Measurements from ENCODE around the gene SYNGAP1.
A peak's percentile ranks its signal among the peaks of the same experiment; 100 is the strongest.

The SYNGAP1 gene

GRCh38 chr6:33420491-33421343 is 852 bp downstream of the SYNGAP1 start:
- DNase-seq (ENCODE audit: low read depth in 2 of 3, low spot score in 1 of 3) = no peak

- DNase-seq (ENCODE audit: low read depth in 2 of 3, low spot score in 1 of 3) = no peak
Observed at GRCh38 chr6:33421344-33421643, 1.4 kb downstream of the SYNGAP1 start.

DNA sequence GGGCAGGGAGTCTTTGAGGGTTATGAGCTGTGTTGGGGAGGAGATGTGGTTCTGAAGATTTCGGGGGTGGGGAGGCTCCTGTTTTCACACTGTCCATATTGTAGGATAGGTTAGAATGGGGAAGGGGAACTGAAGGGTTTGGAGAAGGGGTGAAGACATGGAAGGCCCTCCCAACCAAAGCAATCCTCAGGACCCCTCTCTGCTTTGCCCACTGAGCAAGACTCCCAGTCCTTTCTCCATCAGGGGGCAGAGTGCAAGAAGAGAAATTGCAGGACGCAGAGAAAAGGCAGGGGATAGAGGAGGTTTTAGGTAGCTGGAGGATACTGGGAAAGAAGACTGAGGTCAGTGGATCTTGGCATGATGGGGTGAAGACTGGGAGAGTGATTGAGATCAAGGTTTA is 3.9 kb downstream of the SYNGAP1 start:
- no peak for DNase-seq (ENCODE audit: low read depth in 2 of 3, low spot score in 1 of 3)

DNA sequence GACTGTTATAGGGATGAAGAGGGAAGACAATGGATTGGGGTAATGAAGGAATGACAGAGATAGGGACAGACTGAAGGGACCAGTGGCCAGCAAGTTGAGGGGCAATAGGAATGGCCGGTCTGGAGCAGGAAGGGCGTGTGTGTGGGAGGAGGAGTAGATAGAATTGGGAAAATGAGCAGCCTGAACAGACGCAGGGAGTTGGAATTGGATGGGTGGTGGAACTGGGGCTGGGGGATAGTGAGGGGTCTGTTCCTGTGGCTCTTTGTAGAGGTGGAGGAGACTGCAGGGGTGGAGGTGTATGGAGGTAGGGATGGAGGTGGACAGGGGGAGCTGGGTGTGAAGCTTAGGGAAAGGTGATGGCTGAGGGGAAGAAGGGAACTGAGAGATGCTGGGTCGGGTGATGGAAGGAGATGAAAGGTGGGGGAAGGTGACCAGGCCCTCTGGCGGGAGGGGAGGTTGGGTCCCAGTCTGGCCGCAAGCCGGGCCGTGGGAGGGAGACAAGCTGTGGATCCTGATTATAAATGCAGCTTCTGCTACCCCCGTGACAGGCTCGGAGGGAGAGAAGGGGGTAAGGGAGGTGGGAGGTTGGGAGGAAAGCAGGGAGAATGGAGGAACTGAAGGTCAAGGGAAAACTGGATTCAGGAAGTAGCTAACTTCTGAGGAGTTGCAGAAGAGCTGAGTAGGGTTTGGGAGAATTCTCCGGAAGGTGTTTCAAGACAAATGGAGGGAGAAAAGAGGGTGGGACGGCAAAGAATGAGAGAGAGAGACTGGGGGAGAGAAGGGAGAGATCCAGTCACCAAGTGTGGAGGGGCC is 5.2 kb downstream of the SYNGAP1 start:
- DNase-seq (ENCODE audit: low read depth in 2 of 3, low spot score in 1 of 3) = no peak

DNA sequence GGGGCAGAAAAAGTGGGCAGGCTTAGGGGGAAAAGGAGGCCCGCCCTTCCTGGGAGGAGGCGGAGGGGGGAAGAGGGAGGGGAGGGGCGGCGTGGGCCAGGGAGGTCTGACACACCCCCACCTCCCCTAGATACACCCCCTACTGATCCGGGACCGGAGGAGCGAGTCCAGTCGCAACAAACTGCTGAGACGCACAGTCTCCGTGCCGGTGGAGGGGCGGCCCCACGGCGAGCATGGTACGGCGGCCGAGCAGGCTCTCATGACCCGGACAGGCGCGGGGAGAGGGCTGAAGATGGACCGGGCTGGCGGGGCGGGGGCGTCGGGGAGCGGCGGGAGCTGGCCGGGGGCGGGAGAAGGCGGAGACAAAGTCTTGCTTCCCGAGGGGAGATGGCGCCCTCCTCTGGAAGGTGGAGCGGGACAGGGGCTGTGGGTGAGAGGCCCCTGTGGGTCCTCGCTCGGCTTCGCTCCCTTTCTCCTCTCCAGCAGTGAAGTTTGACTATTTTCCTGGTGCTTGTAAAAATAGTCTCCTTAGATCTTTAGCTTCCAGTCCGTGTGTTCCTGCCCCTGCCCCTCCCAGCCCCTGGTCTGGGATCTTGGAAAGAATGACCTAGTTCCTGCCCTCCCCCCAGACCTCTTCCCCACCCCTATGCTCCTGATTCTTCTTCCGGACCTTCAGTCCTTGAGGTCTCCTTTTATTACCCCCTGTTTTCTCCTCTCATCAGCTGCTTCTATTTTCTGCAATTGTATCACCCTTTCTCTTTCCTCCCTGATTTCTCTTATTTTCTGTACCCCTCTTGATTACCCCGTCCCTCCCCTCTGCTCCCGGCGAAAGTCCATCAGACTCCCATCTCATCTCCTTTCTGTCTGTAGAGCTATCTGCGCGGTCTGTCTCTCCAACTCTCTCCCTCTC is 6.1 kb downstream of the SYNGAP1 start:
- DNase-seq (ENCODE audit: low read depth in 2 of 3, low spot score in 1 of 3) = peak; percentile 74 to 87 (median 75)

DNA sequence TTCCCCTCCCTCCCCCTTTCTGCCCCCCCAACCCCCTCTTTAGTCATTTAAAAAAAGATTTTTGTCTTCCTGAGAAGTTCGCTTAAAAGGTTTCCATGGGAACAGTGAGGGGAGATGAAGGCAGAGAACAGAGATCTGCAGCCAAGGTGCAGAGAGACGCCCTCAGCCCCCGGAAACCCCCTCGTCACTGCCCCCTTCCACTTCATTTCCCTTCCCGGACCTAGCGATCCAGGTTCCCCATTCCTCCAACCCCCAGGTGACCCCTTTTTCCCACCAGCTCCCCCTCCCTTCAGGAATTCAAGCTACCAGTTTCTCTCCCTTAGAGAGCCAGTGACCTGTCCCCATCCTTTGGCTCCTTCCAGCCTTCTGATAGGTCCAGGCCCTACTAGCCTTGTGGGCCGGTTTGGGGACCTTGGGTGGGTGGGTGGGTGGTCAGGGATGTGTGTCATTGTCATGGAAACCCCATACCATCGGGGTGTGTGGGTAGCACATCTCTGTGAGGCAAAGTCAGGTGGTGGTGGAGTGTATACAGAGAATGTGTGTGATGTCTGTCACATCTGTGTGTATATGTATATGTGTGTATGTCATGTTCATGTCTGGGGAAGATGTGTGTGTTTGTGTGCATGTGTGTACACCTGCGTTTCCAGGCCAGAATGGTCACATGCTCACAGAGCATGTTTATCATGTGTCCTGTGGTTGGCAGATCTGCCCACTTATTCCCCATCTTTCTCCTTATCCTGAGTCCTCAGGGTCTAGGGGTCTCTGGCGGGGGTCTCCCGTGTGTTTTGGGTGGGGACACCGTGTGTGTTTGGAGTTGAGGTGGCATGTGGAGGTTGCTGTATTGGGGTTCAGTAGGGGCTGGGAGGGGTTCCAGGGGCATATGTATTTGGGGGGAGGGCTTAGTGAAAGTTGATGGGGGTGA is 7.0 kb downstream of the SYNGAP1 start:
- no peak for DNase-seq (ENCODE audit: low read depth in 2 of 3, low spot score in 1 of 3)

DNA sequence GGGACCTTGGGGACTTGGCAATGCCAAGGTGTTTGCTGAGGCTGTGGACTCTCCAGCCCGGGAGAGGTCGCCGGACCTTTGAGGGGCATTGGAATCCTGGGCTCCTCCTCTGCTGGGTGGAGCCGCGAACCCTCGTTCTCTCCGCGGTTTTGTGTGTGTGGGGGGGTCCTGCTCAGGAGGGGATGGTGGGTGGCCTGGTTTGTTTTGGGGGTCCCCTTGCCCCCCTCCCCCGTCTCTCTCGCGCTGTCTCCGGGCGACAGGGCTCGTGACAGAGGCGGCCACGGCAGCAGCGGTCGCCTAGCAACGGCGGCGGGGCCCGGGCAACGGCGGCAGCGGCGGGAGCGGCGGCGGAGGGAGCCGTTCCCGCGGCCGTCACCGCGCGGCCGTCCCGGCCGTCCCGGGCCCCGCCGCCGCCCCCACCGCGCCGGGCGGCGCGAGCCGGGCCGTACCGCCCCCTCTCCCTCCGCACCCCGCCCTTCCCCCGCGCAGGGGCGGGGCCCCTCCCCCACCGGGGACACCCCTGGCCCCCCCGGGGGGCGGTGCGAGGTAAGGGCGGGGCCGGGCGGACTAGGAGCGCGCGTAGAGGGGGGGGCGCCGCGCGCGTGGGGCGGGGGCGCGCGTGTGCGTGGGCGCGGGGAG is 7.8 kb downstream of the SYNGAP1 start:
- DNase-seq (ENCODE audit: low read depth in 2 of 3, low spot score in 1 of 3) = peak in 1 of 3 donors; percentile 35

DNA sequence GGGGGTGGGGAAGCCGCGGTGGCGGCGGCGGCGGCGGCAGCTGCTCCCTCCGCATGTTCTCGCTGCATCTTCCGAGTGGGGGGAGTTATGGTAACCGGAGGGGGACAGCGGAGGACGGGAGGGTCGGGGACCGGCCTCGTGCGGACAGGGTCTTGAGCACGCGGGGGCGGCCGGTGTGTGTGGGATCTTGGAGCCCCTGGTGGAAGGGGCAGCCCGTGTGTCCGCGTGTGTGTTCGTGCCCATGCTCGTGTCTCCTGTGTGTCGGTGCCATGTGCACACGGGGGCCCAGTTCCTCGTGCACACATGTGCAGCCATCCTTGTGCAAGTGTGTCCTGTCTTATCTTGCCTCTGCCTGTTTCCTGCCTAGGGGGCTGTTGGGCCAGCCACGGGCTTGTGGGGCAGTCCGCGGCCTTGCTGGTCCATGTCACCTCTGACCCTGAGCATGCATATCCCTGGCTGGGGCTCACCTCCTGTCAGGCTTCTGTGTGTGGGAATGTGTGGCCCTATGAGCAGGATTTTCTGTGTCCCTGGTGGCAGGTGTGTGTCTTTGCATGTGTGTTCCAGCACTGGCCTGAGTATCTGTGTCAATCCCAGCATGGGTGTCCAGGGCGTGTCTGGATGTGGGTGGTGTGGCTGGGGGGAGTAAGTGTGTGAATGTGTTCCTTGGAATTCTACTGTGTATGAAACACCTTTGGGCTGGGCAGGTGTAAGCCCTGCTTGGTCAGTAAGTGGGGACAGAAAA is 8.5 kb downstream of the SYNGAP1 start:
- DNase-seq (ENCODE audit: low read depth in 2 of 3, low spot score in 1 of 3) = peak in 1 of 3 donors; percentile 26

DNA sequence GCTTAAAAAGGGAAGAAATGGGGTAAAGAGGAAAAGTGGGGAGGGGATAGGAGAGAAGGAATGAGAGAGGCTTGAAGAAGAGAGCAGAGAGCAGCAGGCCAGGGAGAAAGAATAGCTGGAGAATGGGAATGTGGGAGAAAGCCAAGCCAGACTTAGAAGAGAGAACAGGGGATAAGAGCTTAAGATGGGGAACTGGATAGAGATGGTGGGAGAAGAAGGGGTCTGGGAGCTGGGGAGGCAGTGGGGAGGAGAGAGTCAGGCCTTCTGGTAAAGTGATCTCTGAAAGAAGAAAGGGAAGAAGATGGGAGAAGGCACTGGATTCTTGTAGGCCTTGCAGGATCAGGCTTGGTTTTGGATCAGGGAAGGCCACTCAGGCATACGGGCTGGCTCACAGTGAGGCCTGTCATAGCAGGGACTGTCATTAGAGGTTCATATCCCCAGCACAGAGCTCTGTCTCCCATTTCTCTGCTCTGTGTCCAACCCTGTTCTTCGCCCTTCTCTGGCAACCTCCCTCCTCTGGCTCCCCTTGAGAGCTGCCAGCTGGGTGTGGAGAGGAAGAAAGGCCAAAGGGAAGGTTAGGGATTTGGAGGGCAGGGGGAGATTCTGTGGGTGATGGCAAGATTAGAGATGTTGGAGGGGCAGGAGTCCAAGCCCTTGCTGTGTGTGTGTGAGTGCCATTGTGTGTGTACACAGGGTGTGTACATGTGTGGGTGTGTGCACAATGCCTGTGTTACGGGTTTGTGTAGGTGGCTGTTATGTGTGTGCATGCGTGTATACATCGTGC is 9.3 kb downstream of the SYNGAP1 start:
- DNase-seq (ENCODE audit: low read depth in 2 of 3, low spot score in 1 of 3) = no peak

- DNase-seq (ENCODE audit: low read depth in 2 of 3, low spot score in 1 of 3) = no peak
Observed at GRCh38 chr6:33429750-33430052, 9.8 kb downstream of the SYNGAP1 start.

GRCh38 chr6:33430334-33430733 is 10.5 kb downstream of the SYNGAP1 start:
- no peak for DNase-seq (ENCODE audit: low read depth in 2 of 3, low spot score in 1 of 3)

DNA sequence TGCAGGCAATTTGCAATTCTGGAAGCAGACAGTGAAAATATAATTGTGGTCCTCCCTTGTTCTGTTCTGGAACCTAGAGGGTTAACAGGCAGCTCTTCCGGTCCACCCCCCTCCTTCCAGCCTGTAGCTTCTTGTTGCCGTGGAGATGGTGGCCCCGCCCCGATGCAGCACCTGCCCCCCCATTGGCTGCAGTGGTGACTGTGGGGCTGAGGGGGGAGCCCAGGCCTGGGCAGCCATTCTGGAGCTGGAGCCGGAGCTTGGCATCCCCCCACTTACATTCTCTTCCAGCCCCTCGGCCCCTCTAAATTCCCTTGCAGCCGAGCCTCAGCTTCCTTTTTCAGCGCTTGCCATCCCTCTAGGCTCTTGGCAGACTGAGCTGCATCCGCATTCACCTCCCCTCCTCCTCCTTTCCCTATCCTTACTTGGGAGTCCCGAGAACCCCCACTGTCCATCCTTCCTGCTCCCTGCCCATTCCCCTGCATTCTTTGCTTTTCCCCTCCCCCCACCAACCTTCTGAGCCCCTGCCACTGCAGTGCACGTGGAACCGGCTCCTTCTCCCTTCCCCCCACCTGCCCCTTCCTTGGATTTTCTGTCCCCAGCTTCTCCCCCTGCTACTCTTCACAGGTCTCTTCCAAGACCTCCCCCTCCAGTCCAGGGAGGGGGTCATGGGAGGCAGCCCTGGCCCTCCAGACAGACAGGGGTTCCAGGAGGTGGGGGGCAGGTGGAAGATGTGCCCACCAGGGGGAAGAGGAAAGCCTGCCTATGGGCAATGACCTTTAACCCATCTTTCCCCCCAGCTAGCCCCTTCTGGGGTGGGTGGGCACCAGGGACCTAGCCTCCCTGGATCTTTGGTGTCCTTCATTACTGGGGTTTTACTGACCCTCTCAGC is 11.4 kb downstream of the SYNGAP1 start:
- DNase-seq (ENCODE audit: low read depth in 2 of 3, low spot score in 1 of 3) = peak in 2 of 3 donors; percentile 63 to 73

DNA sequence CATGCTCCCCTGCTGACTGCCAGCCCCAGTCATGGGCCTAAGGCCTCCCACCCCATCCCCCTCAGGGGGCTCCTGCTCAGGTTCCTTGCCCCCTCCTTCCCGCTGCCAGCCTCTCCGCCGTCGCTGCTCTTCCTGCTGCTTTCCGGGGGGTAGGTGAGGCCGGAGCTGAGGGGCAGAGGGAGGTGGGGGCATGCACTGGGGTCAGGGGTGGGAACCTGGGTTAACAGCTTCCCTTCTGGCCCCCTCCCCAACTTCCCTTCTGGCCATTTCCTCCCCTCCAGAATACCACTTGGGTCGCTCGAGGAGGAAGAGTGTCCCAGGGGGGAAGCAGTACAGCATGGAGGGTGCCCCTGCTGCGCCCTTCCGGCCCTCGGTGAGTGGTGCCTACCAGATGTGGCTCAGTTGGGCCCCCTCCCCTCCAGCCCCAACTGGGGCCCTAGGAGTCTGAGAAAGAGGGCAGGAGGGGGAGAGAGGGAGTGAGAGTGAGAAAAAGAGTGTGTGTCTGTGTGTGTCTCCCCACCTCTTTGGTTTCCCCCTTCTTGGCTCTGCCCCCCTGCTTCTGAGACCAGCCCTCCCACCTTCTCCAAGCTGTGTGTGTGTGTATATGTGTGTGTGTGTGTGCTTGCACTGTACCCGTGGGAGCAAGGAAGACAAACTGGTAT is 12.1 kb downstream of the SYNGAP1 start:
- DNase-seq (ENCODE audit: low read depth in 2 of 3, low spot score in 1 of 3) = no peak

GRCh38 chr6:33432546-33432945 is 12.7 kb downstream of the SYNGAP1 start:
- DNase-seq (ENCODE audit: low read depth in 2 of 3, low spot score in 1 of 3) = no peak

GRCh38 chr6:33433001-33433543 is 13.2 kb downstream of the SYNGAP1 start:
- no peak for DNase-seq (ENCODE audit: low read depth in 2 of 3, low spot score in 1 of 3)

- no peak for DNase-seq (ENCODE audit: low read depth in 2 of 3, low spot score in 1 of 3)
Observed at GRCh38 chr6:33433544-33434191, 13.8 kb downstream of the SYNGAP1 start.
